RWPE1 (cell line): ENCODE results near the gene CBX5.

ENCODE experiments used
- CTCF ChIA-PET: fragments of 350-600 bp; sonication (Branson Sonifier 250); formaldehyde crosslinking; extraction: SDS; loops from one replicate; lab custom pipeline; 2021; lab: Yijun Ruan, JAX
- POLR2A ChIA-PET: fragments of 400-600 bp; formaldehyde crosslinking; extraction: SDS; loops from one replicate; lab custom pipeline; 2020; ENCODE audit warnings: antibody characterized with exemption; ENCODE audit not compliant: low non-redundant PET; lab: Yijun Ruan, JAX
- DNase-seq: peaks from one replicate; pipeline ENCODE4 v3.0.0; 2012; ENCODE audit warnings: low spot score
- H3K27ac ChIP-seq: fragments of 450-650 bp; 2 replicates; pipeline ENCODE4 v1.5.1; 2017
- CTCF ChIP-seq: fragments of 450-650 bp; conservative IDR thresholded peaks from 2 replicates; pipeline ENCODE4 v1.5.1; 2017; ENCODE audit warnings: low read depth, mild to moderate bottlenecking

Gene CBX5

GRCh38 chr12:54311051-54311450 is 31.1 kb upstream of the CBX5 start:
- CTCF ChIA-PET, result interaction anchor here (0.7 to 0.8 kb wide), 2 partner anchors 26 to 1541 kb away, joined by 3 read pairs; no protein-coding TSS in a partner anchor
- POLR2A ChIA-PET, result no interaction called here
- no peak for TF ChIP-seq CTCF

GRCh38 chr12:54306925-54307741 is 27.2 kb upstream of the CBX5 start:
- DNase-seq, result peak; percentile 87
- H3K27ac ChIP-seq, result peak overlapping the region; percentile 62
- no peak for TF ChIP-seq CTCF
- CTCF ChIA-PET, result interaction anchor here (0.7 to 1.6 kb wide), 3 partner anchors 13 to 71 kb away, joined by 3 to 7 read pairs (median 4); partner anchors contain the start of gene COPZ1
- POLR2A ChIA-PET, result no interaction called here

More at GRCh38 chr12:54311051-54311450, 31.1 kb upstream of the CBX5 start:
- no peak overlapping the region for H3K27ac ChIP-seq
- no peak for DNase-seq

DNA sequence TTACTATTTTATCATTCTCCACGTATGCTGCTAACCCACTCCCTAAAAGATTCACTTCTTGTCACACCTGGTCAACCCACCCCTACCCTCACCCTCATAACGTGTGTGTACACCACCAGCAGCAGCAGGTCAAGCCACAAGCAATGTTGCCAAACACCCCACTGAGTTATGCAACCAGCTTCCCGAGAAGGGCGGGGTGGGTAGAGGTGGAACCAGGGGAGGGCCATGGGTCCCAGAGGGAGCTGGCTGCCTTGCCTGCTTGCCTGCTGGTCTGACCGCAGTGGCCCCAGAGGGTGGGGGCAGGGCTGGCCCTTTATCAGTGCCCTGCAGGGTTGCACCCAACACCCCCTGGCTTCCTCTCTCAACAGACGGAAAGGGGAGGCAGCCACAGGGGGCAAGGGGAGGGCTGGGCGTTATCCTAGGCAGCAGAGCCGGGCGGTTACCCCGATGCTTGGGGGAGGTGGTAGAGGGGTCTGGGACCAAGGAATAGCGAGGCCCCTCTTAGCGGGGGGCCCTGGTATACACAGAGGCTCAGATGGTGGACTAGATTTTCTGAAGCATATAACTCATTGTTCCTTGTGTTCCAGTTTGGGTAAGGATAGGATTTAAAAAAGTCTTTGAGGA is 24.4 kb upstream of the CBX5 start:
- peak; percentile 74 for DNase-seq

GRCh38 chr12:54303640-54304039 is 23.7 kb upstream of the CBX5 start:
- DNase-seq, result no peak
- H3K27ac ChIP-seq, result no peak overlapping the region
- TF ChIP-seq CTCF, result no peak
- CTCF ChIA-PET, result no interaction called here
- POLR2A ChIA-PET, result no interaction called here

More for the DNA sequence above, 24.4 kb upstream of the CBX5 start:
- peak overlapping the region; percentile 54; the same call in 1 of the 2 replicates for H3K27ac ChIP-seq
- POLR2A ChIA-PET, result no interaction called here
- TF ChIP-seq CTCF, result no peak
- CTCF ChIA-PET, result no interaction called here

DNA sequence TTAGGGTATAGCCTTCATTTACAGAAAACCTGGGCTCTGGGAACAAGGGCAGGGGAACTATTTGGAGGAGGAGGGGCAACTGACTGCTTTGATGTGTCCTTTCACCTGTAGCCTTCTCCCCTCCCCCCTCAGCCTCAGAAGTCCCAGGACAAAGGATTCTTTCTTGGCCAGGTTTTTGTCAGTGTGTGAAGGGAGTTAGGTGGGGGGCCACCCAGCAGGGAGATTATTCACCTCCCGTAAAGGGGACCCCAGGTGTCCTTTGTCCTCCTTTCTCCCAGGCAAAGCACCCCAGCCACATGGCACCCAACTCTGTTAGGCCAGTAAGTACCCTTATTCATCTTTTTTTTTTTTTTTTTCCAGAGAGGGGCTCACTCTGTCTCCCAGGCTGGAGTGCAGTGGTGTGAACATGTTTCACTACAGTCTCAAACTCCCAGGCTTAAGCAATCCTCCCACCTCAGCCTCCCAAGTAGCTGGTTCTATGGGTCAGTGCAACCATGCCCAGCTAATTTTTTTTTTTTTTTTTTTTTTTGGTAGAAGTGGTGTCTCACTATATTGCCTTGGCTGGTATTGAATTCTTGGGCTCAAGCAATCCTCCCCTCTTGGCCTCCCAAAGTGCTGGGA is 21.6 kb upstream of the CBX5 start:
- CTCF ChIA-PET, result interaction anchor here (0.6 kb wide), 2 partner anchors 11 to 66 kb away, joined by 5 to 10 read pairs; no protein-coding TSS in a partner anchor
- POLR2A ChIA-PET, result no interaction called here
- TF ChIP-seq CTCF, result no peak
- no peak overlapping the region for H3K27ac ChIP-seq
- DNase-seq, result no peak

GRCh38 chr12:54300732-54301427 is 21.0 kb upstream of the CBX5 start, which contains the start of gene NFE2:
Gene NFE2 (minus strand): TSS chr12:54301015. CDS start chr12:54295248, 5,767 bp downstream.
- TF ChIP-seq CTCF, result no peak
- CTCF ChIA-PET, result no interaction called here
- peak; percentile 79 for DNase-seq
- POLR2A ChIA-PET, result no interaction called here
- H3K27ac ChIP-seq, result peak within 1 kb of the TSS; percentile 35
